Ovary (tissue), 9 donors: ENCODE data around the gene CD99L2. TPM values are rescaled to one million over a fixed set of nuclear protein-coding genes. Genes with fewer than 3 reads are reported as not detected.

ENCODE experiments used
- DNase-seq, 5 donors: peaks; one replicate each; pipeline ENCODE4 v3.0.0-alpha.2; 2019 to 2020
- H3K27ac ChIP-seq, 2 donors: fragments of 200-600 bp; one replicate each; pipeline versions ENCODE4 v1.5.1 to v1.8.0; 2019 to 2022
- H3K27me3 ChIP-seq: fragments of 200-600 bp; one replicate; pipeline ENCODE4 v1.8.0; 2022
- H3K36me3 ChIP-seq: fragments of 200-600 bp; sonication (generic); one replicate; pipeline ENCODE4 v1.5.1; 2019
- H3K4me1 ChIP-seq: one replicate; pipeline ENCODE4 v1.8.1; 2013; ENCODE audit warnings: mild to moderate bottlenecking, moderate library complexity; ENCODE audit not compliant: insufficient read depth
- H3K4me3 ChIP-seq: fragments of 200-600 bp; sonication (generic); one replicate; pipeline ENCODE4 v1.5.1; 2017
- H3K9me3 ChIP-seq, 2 donors: fragments of 200-600 bp in 1 of 2; sonication (generic) in 1 of 2; one replicate each; pipeline versions ENCODE4 v1.5.1 to v1.8.1; 2013 to 2019; ENCODE audit warnings: mild to moderate bottlenecking in 1 of 2, moderate library complexity in 1 of 2
- EP300 ChIP-seq: sonication (generic); formaldehyde crosslinking; IDR thresholded peaks from one replicate; pipeline ENCODE4 v1.6.1; 2017; ENCODE audit warnings: antibody characterized with exemption
- POLR2A ChIP-seq: fragments of 450-650 bp; IDR thresholded peaks from one replicate; pipeline ENCODE4 v1.6.1; 2017; ENCODE audit warnings: antibody characterized with exemption, mild to moderate bottlenecking, moderate library complexity
- WGBS, 3 donors: extraction: QIAGEN DNeasy Blood & Tissue Kit in 1 of 3; methylation state at CpG; one replicate each; pipeline versions ENCODE4 v1.1.5 to v1.1.7; 2013 to 2017; 5-methylcytosine and 5-hydroxymethylcytosine counted together
- intact Hi-C, 4 donors: fragments of 100-400 bp; cut with DNase I; formaldehyde crosslinking; loops; one replicate each; pipeline versions ENCODE4 v1.11.0 to v1.15.1; 2022 to 2023
- polyA plus RNA-seq, 2 donors: library from polyadenylated mRNA; stranded (reverse); fragments of 200-250 nt in 1 of 2; fragments of 350-450 nt in 1 of 2; fragmentation: Illumina TruSeq in 1 of 2; extraction: RNeasy Lipid Tissue Mini Kit (QIAGEN cat#74804) in 1 of 2; gene quantifications; one replicate each; pipeline ENCODE4 v1.2.3, GENCODE V29; 2013 to 2014
- total RNA-seq, 7 donors: library from RNA; depleted of rRNA in 2 of 7; stranded (reverse); fragments of >200 nt in 2 of 7; fragmentation: NEBNext Ultra II Directional in 3 of 7; extraction: Animal tissue kit (Norgen Biotek cat#: 25700) in 3 of 7; gene quantifications; one replicate each; pipeline versions ENCODE4 v1.1.0 to v1.2.4, GENCODE V29; 2016 to 2023
- TF ChIP-seq, protein P1 (sequence below), 3 donors: fragments of 450-650 bp in 2 of 3; fragments of 200-600 bp in 1 of 3; IDR thresholded peaks; one replicate each; pipeline versions ENCODE4 v1.5.1 to v1.8.0; 2016 to 2022; ENCODE audit warnings: antibody characterized with exemption in 3 of 3, mild to moderate bottlenecking in 1 of 3
- donor health status: DM: no; HTN: no; CAD: no; lungs with moderate emphysema.
- donor health status: DM: no; HTN: no; CAD: no.
- donor health status: Bipolar disorder and iron deficiency.
- donor health status: DM: yes; HTN: yes; CAD: no.
- donor health status: DM: no; HTN: no; CAD: no.
- donor health status: DM: yes; HTN: yes; CAD: no.

CD99L2 gene
- total and polyA plus RNA-seq, 9 donors: 38.7 to 64.6 (median 53.0) TPM

DNA sequence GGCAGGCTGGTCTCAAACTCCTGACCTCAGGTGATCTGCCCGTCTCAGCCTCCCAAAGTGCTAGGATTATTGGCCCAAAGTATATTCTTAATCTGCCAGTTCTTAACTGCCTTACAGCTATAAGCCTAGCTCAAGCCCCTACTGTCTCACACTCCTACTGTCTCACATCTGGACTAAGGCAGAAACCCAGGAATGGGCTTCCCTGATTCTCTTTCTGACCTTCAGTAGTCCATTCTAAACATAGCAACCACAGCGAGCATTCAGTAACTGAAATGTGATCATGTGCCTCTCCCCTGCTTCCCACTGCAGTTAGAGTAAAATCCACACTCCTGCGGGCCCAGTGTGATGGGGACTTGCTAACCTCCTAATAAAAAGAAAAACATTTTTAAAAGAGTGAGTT, 146.3 kb downstream of the CD99L2 start:
- DNase-seq: no peak
- WGBS, 3 donors: 58 to 66% (median 63%) methylated on average over 3 of the region's 3 CpGs
- no peak for TF ChIP-seq POLR2A
- Histone ChIP-seq H3K27me3 (no peaks in the 10 kb centered on the region), H3K27ac (no peak overlapping the region), H3K36me3 (no peaks in the 10 kb centered on the region), H3K4me3 (no peak overlapping the region), H3K4me1 (no peaks in the 10 kb centered on the region), H3K9me3 (no peaks in the 10 kb centered on the region)
- intact Hi-C loops: no loop called here

DNA sequence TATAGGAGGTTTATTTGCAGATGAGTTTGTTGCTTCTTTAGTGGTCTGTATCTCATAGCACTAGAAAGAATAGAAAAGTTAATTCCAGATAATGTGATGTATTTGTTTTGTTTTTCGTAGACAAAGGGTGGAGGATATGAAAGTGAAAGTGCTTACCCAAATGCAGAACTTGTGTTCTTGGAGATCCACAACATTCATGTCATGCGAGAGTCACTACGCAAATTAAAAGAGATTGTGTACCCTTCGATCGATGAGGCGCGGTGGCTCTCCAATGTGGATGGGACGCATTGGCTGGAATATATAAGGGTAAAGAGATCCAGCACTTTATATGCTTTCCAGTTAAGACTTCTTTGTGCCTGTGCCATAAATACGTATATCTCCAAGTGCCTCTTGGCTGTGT, 162.0 kb downstream of the CD99L2 start:
- Histone ChIP-seq H3K9me3 (no peaks in the 10 kb centered on the region), H3K4me3 (no peak overlapping the region), H3K4me1 (no peaks in the 10 kb centered on the region), H3K27ac (no peak overlapping the region), H3K36me3 (no peaks in the 10 kb centered on the region), H3K27me3 (no peaks in the 10 kb centered on the region)
- DNase-seq: no peak
- 79 to 87% (median 84%) methylated on average over 9 of the region's 9 CpGs for WGBS, 3 donors
- intact Hi-C loops: no loop called here
- TF ChIP-seq EP300 (no peak), POLR2A (no peak)
- TF ChIP-seq, protein P1, sequence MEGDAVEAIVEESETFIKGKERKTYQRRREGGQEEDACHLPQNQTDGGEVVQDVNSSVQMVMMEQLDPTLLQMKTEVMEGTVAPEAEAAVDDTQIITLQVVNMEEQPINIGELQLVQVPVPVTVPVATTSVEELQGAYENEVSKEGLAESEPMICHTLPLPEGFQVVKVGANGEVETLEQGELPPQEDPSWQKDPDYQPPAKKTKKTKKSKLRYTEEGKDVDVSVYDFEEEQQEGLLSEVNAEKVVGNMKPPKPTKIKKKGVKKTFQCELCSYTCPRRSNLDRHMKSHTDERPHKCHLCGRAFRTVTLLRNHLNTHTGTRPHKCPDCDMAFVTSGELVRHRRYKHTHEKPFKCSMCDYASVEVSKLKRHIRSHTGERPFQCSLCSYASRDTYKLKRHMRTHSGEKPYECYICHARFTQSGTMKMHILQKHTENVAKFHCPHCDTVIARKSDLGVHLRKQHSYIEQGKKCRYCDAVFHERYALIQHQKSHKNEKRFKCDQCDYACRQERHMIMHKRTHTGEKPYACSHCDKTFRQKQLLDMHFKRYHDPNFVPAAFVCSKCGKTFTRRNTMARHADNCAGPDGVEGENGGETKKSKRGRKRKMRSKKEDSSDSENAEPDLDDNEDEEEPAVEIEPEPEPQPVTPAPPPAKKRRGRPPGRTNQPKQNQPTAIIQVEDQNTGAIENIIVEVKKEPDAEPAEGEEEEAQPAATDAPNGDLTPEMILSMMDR (IDR thresholded peaks at IDR 0.05): no peak

DNA sequence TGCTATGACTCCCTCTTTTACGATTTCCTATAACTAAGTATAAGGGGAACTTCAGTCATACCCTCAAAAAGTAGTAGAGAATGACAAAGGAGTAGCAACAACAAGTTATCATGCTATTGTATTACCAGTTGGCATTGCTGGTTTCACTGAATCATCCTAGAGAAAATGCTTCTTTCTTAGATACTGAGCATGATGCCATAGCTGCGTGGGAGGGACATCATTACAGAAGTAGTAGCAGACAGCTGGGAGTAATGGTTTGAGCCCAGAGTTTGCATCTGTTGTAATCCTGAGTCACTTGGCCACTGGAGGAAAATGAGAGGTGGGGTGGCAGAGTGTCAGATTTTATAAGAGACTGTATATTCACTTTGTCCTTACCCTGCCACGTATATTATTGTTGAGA, 166.7 kb downstream of the CD99L2 start:
- intact Hi-C loops: no loop called here

DNA sequence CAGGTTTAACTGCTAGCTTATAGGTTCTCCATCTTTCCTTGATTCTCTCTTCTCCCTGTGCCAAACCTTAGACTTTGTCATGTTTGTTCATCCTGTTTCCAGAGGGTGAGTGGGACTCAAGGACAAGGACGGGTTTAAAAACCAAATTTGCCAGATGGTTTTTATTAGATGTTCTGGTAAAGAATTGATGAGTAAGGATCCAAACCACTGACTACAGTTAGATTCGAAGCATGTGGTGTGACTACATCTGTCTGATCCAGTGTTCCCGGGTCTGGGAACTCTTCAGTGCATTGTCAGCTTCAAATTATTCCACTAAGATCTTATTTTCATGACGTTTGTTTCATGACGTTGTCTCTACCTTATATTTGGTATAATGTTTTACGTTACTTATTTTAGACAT, 167.7 kb downstream of the CD99L2 start:
- TF ChIP-seq EP300 (no peak), POLR2A (no peak)
- TF ChIP-seq, protein P1 (IDR thresholded peaks at IDR 0.05): no peak
- intact Hi-C loops: no loop called here
- no peak overlapping the region for H3K27ac ChIP-seq
- H3K4me3 ChIP-seq: no peak overlapping the region
- H3K27me3 ChIP-seq: no peaks in the 10 kb centered on the region
- H3K4me1 ChIP-seq: no peaks in the 10 kb centered on the region
- H3K36me3 ChIP-seq: no peaks in the 10 kb centered on the region
- no peaks in the 10 kb centered on the region for H3K9me3 ChIP-seq
- WGBS, 3 donors: 64 to 70% (median 66%) methylated on average over 6 of the region's 6 CpGs
- no peak for DNase-seq

More for the DNA sequence above, 166.7 kb downstream of the CD99L2 start:
- TF ChIP-seq POLR2A (no peak), EP300 (no peak)
- TF ChIP-seq, protein P1 (IDR thresholded peaks at IDR 0.05): no peak
- Histone ChIP-seq H3K27me3 (no peaks in the 10 kb centered on the region), H3K4me3 (no peak overlapping the region), H3K9me3 (no peaks in the 10 kb centered on the region), H3K27ac (no peak overlapping the region), H3K36me3 (no peaks in the 10 kb centered on the region), H3K4me1 (no peaks in the 10 kb centered on the region)
- no peak for DNase-seq
- WGBS, 3 donors: 57 to 58% (median 58%) methylated on average over 3 of the region's 3 CpGs

DNA sequence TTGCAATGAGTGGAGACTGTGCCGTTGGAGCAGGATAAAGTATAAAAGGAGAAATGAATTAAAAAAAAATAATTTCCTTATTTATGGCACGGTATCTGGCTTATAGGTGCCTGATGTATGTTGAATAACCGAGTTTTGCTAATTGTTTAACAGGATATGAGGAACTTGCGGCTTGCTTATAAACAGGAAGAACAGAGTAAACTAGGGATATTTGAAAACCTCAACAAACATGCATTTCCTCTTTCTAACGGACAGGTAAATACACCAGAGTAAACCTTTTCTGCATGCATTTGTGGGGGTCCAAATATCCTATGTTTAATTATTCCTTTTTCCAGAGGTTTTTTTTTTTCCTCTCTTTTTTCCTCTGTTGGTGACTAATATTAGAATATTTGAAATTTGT, 168.5 kb downstream of the CD99L2 start:
- no peak overlapping the region for H3K27ac ChIP-seq
- TF ChIP-seq EP300 (no peak), POLR2A (no peak)
- TF ChIP-seq, protein P1 (IDR thresholded peaks at IDR 0.05): no peak

More for the DNA sequence above, 168.5 kb downstream of the CD99L2 start:
- Histone ChIP-seq H3K36me3 (no peaks in the 10 kb centered on the region), H3K9me3 (no peaks in the 10 kb centered on the region), H3K4me3 (no peak overlapping the region), H3K27me3 (no peaks in the 10 kb centered on the region), H3K4me1 (no peaks in the 10 kb centered on the region)
- intact Hi-C loops: no loop called here
- WGBS, 3 donors: 71 to 78% (median 74%) methylated on average over 5 of the region's 5 CpGs
- no peak for DNase-seq
